D721Med (cell line): ENCODE measurements around the gene DDX23.
A peak's percentile ranks its signal among the peaks of the same experiment; 100 is the strongest.

Source experiments
- DNase-seq: peaks from one replicate; pipeline ENCODE4 v3.0.0; 2011; ENCODE audit warnings: low spot score; ENCODE audit not compliant: insufficient read length
- FAIRE-seq: peaks from 2 replicates; lab custom pipeline; 2011; peaks lifted over from hg19 to GRCh38; lab: Jason Lieb, UNC
- TF ChIP-seq, protein P1 (sequence below): IDR thresholded peaks from 2 replicates; pipeline ENCODE4 v1.5.1; 2012; ENCODE audit warnings: mild to moderate bottlenecking, control low read depth; ENCODE audit not compliant: insufficient read depth; ENCODE audit errors: missing control alignments

DDX23 gene

DNA sequence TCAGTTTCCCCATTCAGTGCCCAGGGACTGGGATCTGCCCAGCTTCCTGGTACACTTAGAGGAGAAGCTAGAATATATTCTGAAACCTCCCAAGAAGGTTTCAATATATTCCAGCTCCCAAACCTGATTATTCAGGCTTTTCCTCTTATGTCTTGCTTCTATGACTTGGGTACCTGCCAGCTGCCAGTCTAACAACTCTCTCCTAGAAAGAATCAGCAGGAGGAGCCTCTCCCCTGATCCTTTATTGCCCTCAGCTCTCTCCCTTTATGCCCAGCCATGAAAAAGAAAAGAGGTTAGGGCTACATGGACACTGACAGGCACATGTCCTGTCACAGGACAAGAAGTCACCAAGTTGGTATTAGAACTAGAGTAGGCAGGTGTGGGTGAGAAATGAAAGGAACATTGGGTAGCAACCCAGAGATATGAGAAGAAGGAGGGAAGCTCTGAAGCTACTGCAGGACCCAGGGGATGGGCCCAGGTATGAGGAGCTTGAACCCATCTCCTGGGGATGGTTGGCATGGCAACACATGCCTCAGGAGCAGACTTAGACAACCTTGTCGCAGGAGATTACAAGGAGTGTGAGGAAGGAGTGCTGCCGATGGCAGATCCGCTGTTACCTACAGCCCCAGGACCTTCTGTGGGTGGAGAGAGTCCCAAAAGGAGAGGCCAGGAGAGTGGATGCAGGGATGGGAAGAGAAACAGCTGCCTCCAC, 35.7 kb downstream of the DDX23 start:
- TF ChIP-seq, protein P1, sequence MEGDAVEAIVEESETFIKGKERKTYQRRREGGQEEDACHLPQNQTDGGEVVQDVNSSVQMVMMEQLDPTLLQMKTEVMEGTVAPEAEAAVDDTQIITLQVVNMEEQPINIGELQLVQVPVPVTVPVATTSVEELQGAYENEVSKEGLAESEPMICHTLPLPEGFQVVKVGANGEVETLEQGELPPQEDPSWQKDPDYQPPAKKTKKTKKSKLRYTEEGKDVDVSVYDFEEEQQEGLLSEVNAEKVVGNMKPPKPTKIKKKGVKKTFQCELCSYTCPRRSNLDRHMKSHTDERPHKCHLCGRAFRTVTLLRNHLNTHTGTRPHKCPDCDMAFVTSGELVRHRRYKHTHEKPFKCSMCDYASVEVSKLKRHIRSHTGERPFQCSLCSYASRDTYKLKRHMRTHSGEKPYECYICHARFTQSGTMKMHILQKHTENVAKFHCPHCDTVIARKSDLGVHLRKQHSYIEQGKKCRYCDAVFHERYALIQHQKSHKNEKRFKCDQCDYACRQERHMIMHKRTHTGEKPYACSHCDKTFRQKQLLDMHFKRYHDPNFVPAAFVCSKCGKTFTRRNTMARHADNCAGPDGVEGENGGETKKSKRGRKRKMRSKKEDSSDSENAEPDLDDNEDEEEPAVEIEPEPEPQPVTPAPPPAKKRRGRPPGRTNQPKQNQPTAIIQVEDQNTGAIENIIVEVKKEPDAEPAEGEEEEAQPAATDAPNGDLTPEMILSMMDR, result no peak
- DNase-seq, result no peak
- no peak for FAIRE-seq

- DNase-seq (peak; percentile 55), FAIRE-seq (no peak)
- TF ChIP-seq, protein P1, result no peak
Measured at GRCh38 chr12:48815126-48816110, 36.5 kb downstream of the DDX23 start.

DNA sequence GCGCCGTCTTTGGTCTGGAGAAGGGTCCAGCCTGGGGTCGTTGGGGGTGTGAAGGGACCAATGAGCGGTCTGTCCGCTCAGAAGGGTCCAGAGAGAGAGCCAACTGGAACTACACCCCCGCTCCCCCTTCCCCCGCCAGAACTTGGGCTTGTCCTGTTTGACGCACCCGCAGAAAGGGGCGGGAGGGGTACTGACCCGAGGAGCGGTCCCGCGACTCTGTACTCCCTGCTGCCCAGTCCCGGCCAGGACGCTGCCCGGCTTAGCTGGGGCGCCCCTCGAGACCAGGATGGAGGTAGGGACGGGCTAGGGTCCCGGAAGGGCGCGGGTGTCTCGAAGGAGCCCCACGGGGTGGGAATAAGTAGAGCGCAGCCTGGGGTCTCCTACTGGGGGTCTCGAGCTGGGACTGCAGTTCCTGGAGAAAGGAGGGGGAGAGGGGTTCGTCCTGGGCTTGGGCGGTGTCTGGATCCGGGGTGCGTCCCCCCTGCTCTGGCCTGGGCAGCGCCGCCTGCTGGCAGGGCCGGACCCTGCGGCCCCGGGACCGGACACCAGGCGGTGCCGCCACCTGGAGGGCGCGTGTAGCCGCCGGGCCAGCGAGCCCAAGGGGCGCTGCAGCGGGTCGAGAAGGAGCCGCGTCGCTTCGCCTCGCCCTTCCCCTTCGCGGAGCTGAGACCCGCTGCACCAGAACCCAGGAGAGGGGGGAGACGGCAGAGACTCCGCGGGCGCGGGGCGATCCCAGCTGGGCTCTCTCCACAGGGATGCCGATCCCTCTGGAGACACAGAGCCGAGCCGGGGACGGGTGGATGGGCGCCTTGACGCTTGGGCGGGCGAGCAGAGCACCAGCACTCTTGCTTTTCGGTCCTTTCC, 37.5 kb downstream of the DDX23 start:
- FAIRE-seq (no peak), DNase-seq (peak; percentile 77)
- TF ChIP-seq, protein P1, result peak; percentile 88

- no peak for FAIRE-seq
- TF ChIP-seq, protein P1, result no peak
- DNase-seq, result no peak
Measured at GRCh38 chr12:48813465-48814261, 38.3 kb downstream of the DDX23 start.

DNA sequence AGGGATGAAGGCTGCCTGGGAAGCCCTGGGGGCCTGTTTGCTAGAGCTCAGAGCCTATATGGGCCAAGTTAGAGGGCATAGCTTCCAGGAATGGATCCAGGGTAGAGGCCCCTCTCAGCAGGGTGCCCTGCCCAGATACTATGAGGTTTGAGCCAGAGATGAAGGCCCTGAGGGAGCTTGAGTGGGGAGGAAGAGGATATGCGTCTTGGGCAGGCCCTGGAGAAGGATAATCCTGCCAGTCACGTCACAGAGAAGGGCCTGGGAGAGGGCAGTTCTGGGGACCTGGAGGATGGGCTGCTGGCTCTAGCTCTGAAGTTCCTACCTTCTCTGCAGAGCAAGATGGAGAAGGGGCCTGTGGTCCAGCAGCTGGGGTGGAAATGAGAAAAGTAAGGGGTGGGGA, 39.6 kb downstream of the DDX23 start:
- no peak for FAIRE-seq

More for the DNA sequence above, 39.6 kb downstream of the DDX23 start:
- no peak for DNase-seq
- TF ChIP-seq, protein P1, result no peak
